ENCODE data around the gene PTPN14. TPM values are rescaled to one million over a fixed set of nuclear protein-coding genes. Genes with fewer than 3 reads are reported as not detected.
A peak's percentile ranks its signal among the peaks of the same experiment; 100 is the strongest.

PTPN14 gene
- total and polyA plus RNA-seq, 2 experiments from 2014 or later: 18.7 to 70.2 TPM

GRCh38 chr1:214566158-214567104 lies 15.0 kb upstream of the PTPN14 start:
- ATAC-seq (no peak), DNase-seq (ENCODE audit: low spot score) (no peak)
- no peaks in the 10 kb centered on the region for H3K79me2 ChIP-seq (replicated peaks; ENCODE audit: insufficient read depth)
- Mint-ChIP-seq H3K4me3 (no peak overlapping the region), H3K36me3 (ENCODE audit: low read depth) (no peaks in the 10 kb centered on the region), H3K27me3 (ENCODE audit: insufficient read depth, low read depth, poor library complexity) (no peaks in the 10 kb centered on the region), H3K4me1 (no peaks in the 10 kb centered on the region), H3K9me3 (no peaks in the 10 kb centered on the region), H3K27ac (no peak overlapping the region)
- no peaks in the 10 kb centered on the region for H3K27me3 ChIP-seq (ENCODE audit: insufficient read depth)
- H4K20me1 ChIP-seq (replicated peaks; ENCODE audit: insufficient read depth): no peaks in the 10 kb centered on the region
- H3K4me1 ChIP-seq (ENCODE audit: insufficient read depth): no peaks in the 10 kb centered on the region
- peak overlapping the region; percentile 35; the same call in 1 of the 2 replicates for H2AFZ ChIP-seq
- H3K4me2 ChIP-seq: no peak overlapping the region
- no peaks in the 10 kb centered on the region for H3K36me3 ChIP-seq (ENCODE audit: insufficient read depth)
- H3K9me2 ChIP-seq (ENCODE audit: insufficient read depth): no peaks in the 10 kb centered on the region; the same call in 1 of the 2 replicates
- H3K27ac ChIP-seq (ENCODE audit: low read depth): no peak overlapping the region
- TF ChIP-seq ZNF331 (CRISPR knock-in tag; IDR thresholded peaks at IDR 0.05; ENCODE audit: low read depth) (no peak), ETS1 (IDR thresholded peaks at IDR 0.05) (no peak), EZH2phosphoT487 (IDR thresholded peaks at IDR 0.05; ENCODE audit: unreplicated experiment) (no peak), POLR2AphosphoS5 (IDR thresholded peaks at IDR 0.05; ENCODE audit: low read depth) (no peak), CTCF (conservative IDR thresholded peaks at IDR 0.05; ENCODE audit: low read depth in 2 of 2) (no peak), EZH2 (IDR thresholded peaks at IDR 0.05; ENCODE audit: low read depth, unreplicated experiment) (no peak), ZNF462 (CRISPR knock-in tag; IDR thresholded peaks at IDR 0.05) (no peak), REST (IDR thresholded peaks at IDR 0.05; ENCODE audit: unreplicated experiment) (no peak), JUNB (IDR thresholded peaks at IDR 0.05; ENCODE audit: unreplicated experiment) (no peak)
- no peaks in the 10 kb centered on the region for H3F3A ChIP-seq (replicated peaks; ENCODE audit: low read depth)
- no peak overlapping the region for H3K4me3 ChIP-seq

All from GM23338 (cell line).